Ovary (tissue), 3 donors: ENCODE results near the gene HDAC9.

Experiments
- CTCF ChIP-seq, 3 donors: fragments of 450-650 bp in 2 of 3; fragments of 200-600 bp in 1 of 3; IDR thresholded peaks; one replicate each; pipeline versions ENCODE4 v1.5.1 to v1.8.0; 2016 to 2022; ENCODE audit warnings: antibody characterized with exemption in 3 of 3, mild to moderate bottlenecking in 1 of 3
- EP300 ChIP-seq: sonication (generic); formaldehyde crosslinking; IDR thresholded peaks from one replicate; pipeline ENCODE4 v1.6.1; 2017; ENCODE audit warnings: antibody characterized with exemption
- POLR2A ChIP-seq: fragments of 450-650 bp; IDR thresholded peaks from one replicate; pipeline ENCODE4 v1.6.1; 2017; ENCODE audit warnings: antibody characterized with exemption, mild to moderate bottlenecking, moderate library complexity
- donor health status: DM: no; HTN: no; CAD: no.

- TF ChIP-seq CTCF (IDR thresholded peaks at IDR 0.05): no peak
- TF ChIP-seq POLR2A: no peak
- no peak for TF ChIP-seq EP300
Measured at GRCh38 chr7:18597754-18598153, 102.2 kb downstream of the HDAC9 start.
